Fibroblast of lung (primary cell): ENCODE results near the gene TMEM236. TPM values are rescaled to one million over a fixed set of nuclear protein-coding genes. Genes with fewer than 3 reads are reported as not detected.

Source experiments
- DNase-seq, 2 donors: peaks; one replicate each; pipeline versions ENCODE4 v3.0.0 to v3.0.0-alpha.2; 2010; ENCODE audit warnings: low read depth in 2 of 2
- H2AFZ ChIP-seq: 2 replicates; pipeline ENCODE4 v1.5.1; 2012; ENCODE audit warnings: low read length, control low read depth, inconsistent platforms
- H3K27ac ChIP-seq: 2 replicates; pipeline ENCODE4 v1.5.1; 2011; ENCODE audit warnings: low read length, control low read depth; ENCODE audit not compliant: insufficient read depth
- H3K27me3 ChIP-seq: 2 replicates; pipeline ENCODE4 v1.5.1; 2011; ENCODE audit warnings: mild to moderate bottlenecking, low read length; ENCODE audit not compliant: control insufficient read depth, insufficient read depth
- H3K36me3 ChIP-seq: 2 replicates; pipeline ENCODE4 v1.5.1; 2011; ENCODE audit warnings: low read length; ENCODE audit not compliant: control insufficient read depth, insufficient read depth
- H3K4me1 ChIP-seq: 2 replicates; pipeline ENCODE4 v1.5.1; 2011; ENCODE audit warnings: low read length; ENCODE audit not compliant: control insufficient read depth, insufficient read depth; ENCODE audit errors: extremely low read depth
- H3K4me2 ChIP-seq: 2 replicates; pipeline ENCODE4 v1.5.1; 2011; ENCODE audit warnings: low read length, control low read depth; ENCODE audit not compliant: insufficient read depth; ENCODE audit errors: extremely low read depth
- H3K4me3 ChIP-seq, 4 experiments: fragments of 200-600 bp in 1 of 4; sonication (generic) in 1 of 4; replicated peaks in 1 of 4; 2 replicates each; pipeline ENCODE4 v1.5.1; 2011 to 2016; ENCODE audit warnings: low read length in 4 of 4, low read depth in 3 of 4, mild to moderate bottlenecking in 3 of 4, control low read depth in 2 of 4, inconsistent platforms in 1 of 4, mixed read lengths in 1 of 4; ENCODE audit not compliant: insufficient read depth in 1 of 4; ENCODE audit errors: control extremely low read depth in 1 of 4
- H3K79me2 ChIP-seq: 2 replicates; pipeline ENCODE4 v1.5.1; 2012; ENCODE audit warnings: mild to moderate bottlenecking, low read length, inconsistent platforms; ENCODE audit not compliant: control insufficient read depth, insufficient read depth
- H3K9ac ChIP-seq: 2 replicates; pipeline ENCODE4 v1.5.1; 2011; ENCODE audit warnings: mild to moderate bottlenecking, low read length, control low read depth; ENCODE audit not compliant: insufficient read depth
- H3K9me3 ChIP-seq: 2 replicates; pipeline ENCODE4 v1.5.1; 2012; ENCODE audit warnings: low read depth, low read length; ENCODE audit not compliant: control insufficient read depth, insufficient read depth
- H4K20me1 ChIP-seq: 2 replicates; pipeline ENCODE4 v1.5.1; 2011; ENCODE audit warnings: low read length; ENCODE audit not compliant: control insufficient read depth, insufficient read depth; ENCODE audit errors: extremely low read depth
- CTCF ChIP-seq, 2 donors: IDR thresholded peaks in 1 of 2; conservative IDR thresholded peaks in 1 of 2; 1 replicate in 1 of 2; 2 replicates in 1 of 2; pipeline ENCODE4 v1.5.1; 2011 to 2012; ENCODE audit warnings: low read length in 2 of 2, control low read depth in 1 of 2, inconsistent platforms in 1 of 2, low read depth in 1 of 2, mild to moderate bottlenecking in 1 of 2
- EZH2 ChIP-seq: IDR thresholded peaks from 2 replicates; pipeline ENCODE4 v1.5.1; 2012; ENCODE audit warnings: low read length, control low read depth, mild to moderate bottlenecking; ENCODE audit errors: missing control alignments
- polyA plus RNA-seq, 2 donors: library from polyadenylated mRNA; depleted of rRNA in 1 of 2; stranded (reverse) in 1 of 2; unstranded in 1 of 2; fragments of >200 nt; gene quantifications; 2 replicates each; pipeline ENCODE4 v1.2.1, GENCODE V29; 2011 to 2012; ENCODE audit warnings: missing spikeins in 1 of 2
- total RNA-seq: library from RNA; depleted of rRNA; stranded (reverse); fragments of >200 nt; gene quantifications from 2 replicates; pipeline ENCODE4 v1.2.1, GENCODE V29; 2014

Gene TMEM236
- total and polyA plus RNA-seq, 2 donors (not counting 1 experiment from before 2014, with no cell fraction given) = 0.03 to 0.17 TPM

DNA sequence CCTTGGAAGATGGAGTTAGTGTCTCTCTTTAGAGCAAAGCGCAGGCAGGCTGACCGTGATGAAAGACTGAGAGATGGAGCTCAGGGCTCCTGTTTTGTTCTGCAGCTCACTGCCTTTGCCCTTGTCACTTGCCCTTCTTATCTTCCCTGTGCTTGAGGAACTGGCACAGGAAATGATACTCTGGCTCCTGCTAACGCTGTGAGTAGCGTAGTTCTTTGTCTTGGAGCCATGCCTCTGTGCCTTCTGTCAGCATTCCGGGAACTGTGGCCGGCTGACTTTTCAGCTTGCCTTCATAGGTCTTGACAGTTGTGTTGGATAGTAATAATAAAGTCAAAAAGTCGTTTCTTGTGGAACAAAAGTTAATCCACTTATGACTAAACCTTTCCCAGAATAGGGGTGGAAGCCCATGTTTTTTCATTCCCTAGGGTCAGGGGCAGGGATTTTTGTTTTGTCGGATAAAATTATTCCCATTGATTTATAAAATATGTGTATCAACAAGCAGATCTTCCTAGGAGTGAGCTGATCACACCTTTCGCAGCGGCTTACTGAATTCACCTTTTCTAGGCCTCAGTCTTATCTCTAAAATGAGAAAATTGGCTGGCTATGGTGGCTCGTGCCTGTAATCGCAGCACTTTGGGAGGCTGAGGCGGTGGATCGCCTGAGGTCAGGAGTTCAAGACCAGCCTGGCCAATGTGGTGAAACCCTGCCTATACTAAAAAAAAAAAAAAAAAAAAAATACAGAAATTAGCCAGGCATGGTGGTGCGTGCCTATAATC is 16.6 kb upstream of the TMEM236 start:
- Histone ChIP-seq H3K27ac (no peak overlapping the region), H3K79me2 (no peaks in the 10 kb centered on the region), H3K27me3 (no peaks in the 10 kb centered on the region), H3K9ac (no peak overlapping the region), H3K4me1 (no peaks in the 10 kb centered on the region), H2AFZ (no peak overlapping the region), H3K9me3 (no peaks in the 10 kb centered on the region), H3K4me3 (no peak overlapping the region), H4K20me1 (no peaks in the 10 kb centered on the region), H3K36me3 (no peaks in the 10 kb centered on the region), H3K4me2 (no peak overlapping the region)
- TF ChIP-seq CTCF (conservative IDR thresholded peaks at IDR 0.05 in 1 of 2, IDR thresholded peaks at IDR 0.05 in 1 of 2; ENCODE audit: low read depth in 1 of 2, low read length in 2 of 2) (no peak), EZH2 (no peak)
- peak in 1 of 2 donors; percentile 18 for DNase-seq

GRCh38 chr10:17736223-17736622 is 15.8 kb upstream of the TMEM236 start:
- Histone ChIP-seq H4K20me1 (no peaks in the 10 kb centered on the region), H3K79me2 (no peaks in the 10 kb centered on the region), H3K4me3 (no peak overlapping the region), H3K27me3 (no peaks in the 10 kb centered on the region), H3K36me3 (no peaks in the 10 kb centered on the region), H2AFZ (no peak overlapping the region), H3K4me1 (no peaks in the 10 kb centered on the region), H3K4me2 (no peak overlapping the region), H3K27ac (no peak overlapping the region), H3K9ac (no peak overlapping the region), H3K9me3 (no peaks in the 10 kb centered on the region)
- TF ChIP-seq EZH2 (no peak), CTCF (conservative IDR thresholded peaks at IDR 0.05 in 1 of 2, IDR thresholded peaks at IDR 0.05 in 1 of 2; ENCODE audit: low read depth in 1 of 2, low read length in 2 of 2) (no peak)
- DNase-seq = no peak

- Histone ChIP-seq H3K9ac (no peak overlapping the region), H4K20me1 (no peaks in the 10 kb centered on the region), H2AFZ (no peak overlapping the region), H3K9me3 (no peaks in the 10 kb centered on the region), H3K27ac (no peak overlapping the region), H3K4me2 (no peak overlapping the region), H3K4me1 (no peaks in the 10 kb centered on the region), H3K36me3 (no peaks in the 10 kb centered on the region), H3K4me3 (no peak overlapping the region), H3K27me3 (no peaks in the 10 kb centered on the region), H3K79me2 (no peaks in the 10 kb centered on the region)
- TF ChIP-seq CTCF (conservative IDR thresholded peaks at IDR 0.05 in 1 of 2, IDR thresholded peaks at IDR 0.05 in 1 of 2; ENCODE audit: low read depth in 1 of 2, low read length in 2 of 2) = peak; percentile 32 to 53
- TF ChIP-seq EZH2 = no peak
- peak; percentile 34 to 61 for DNase-seq
These were observed 14.7 kb upstream of the TMEM236 start for GRCh38 chr10:17737027-17737965.
